ENCODE measurements around the gene ADK.

GRCh38 chr10:74306227-74306982 is 155.4 kb downstream of the ADK start:
- TF ChIP-seq, protein P1, sequence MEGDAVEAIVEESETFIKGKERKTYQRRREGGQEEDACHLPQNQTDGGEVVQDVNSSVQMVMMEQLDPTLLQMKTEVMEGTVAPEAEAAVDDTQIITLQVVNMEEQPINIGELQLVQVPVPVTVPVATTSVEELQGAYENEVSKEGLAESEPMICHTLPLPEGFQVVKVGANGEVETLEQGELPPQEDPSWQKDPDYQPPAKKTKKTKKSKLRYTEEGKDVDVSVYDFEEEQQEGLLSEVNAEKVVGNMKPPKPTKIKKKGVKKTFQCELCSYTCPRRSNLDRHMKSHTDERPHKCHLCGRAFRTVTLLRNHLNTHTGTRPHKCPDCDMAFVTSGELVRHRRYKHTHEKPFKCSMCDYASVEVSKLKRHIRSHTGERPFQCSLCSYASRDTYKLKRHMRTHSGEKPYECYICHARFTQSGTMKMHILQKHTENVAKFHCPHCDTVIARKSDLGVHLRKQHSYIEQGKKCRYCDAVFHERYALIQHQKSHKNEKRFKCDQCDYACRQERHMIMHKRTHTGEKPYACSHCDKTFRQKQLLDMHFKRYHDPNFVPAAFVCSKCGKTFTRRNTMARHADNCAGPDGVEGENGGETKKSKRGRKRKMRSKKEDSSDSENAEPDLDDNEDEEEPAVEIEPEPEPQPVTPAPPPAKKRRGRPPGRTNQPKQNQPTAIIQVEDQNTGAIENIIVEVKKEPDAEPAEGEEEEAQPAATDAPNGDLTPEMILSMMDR (optimal IDR thresholded peaks at IDR 0.05 in 1 of 3, IDR thresholded peaks at IDR 0.05 in 1 of 3, conservative IDR thresholded peaks at IDR 0.05 in 1 of 3; ENCODE audit: extremely low read depth in 1 of 3, insufficient read depth in 2 of 3, low read length in 3 of 3), result no peak
- no peak for TF ChIP-seq EZH2 (IDR thresholded peaks at IDR 0.05; ENCODE audit: low read length)
